Measurements from ENCODE around the gene TRAFD1. TPM values are rescaled to one million over a fixed set of nuclear protein-coding genes. Genes with fewer than 3 reads are reported as not detected.
"Not testable (repeated sequence)": the region's sequence is repeated elsewhere in the genome, so short reads cannot be mapped to it uniquely, and the experiment has no call there.

TRAFD1 gene
- total RNA-seq, 4 donors from 2014 or later, result 8.9 to 17.7 (median 14.5) TPM

GRCh38 chr12:112096070-112096469 lies 29.3 kb upstream of the TRAFD1 start:
- Histone ChIP-seq H3K9me3 (no peaks in the 10 kb centered on the region), H3K27me3 (no peaks in the 10 kb centered on the region), H3K27ac (peak overlapping the region in 2 of 4 donors; percentile 0 to 42), H3K36me3 (peaks cover 0 to 36% of the 10 kb centered on the region in 2 donors), H3K4me1 (peaks cover 0 to 10% of the 10 kb centered on the region in 2 donors), H3K4me3 (no peak overlapping the region)
- TF ChIP-seq CTCF (IDR thresholded peaks at IDR 0.05 in 4 of 5, conservative IDR thresholded peaks at IDR 0.05 in 1 of 5), result no peak
- no peak for TF ChIP-seq POLR2A (IDR thresholded peaks at IDR 0.05)
- in situ Hi-C loops (cut with MboI; ENCODE audit: low sequenced_read_pairs in 4 of 4), result no loop called here
- intact Hi-C loops (cut with DNase I; ENCODE audit: low total_unique reads), result no loop called here
- no peak for DNase-seq
- no peak for ATAC-seq

GRCh38 chr12:112096667-112097066 lies 28.7 kb upstream of the TRAFD1 start:
- TF ChIP-seq CTCF (IDR thresholded peaks at IDR 0.05 in 4 of 5, conservative IDR thresholded peaks at IDR 0.05 in 1 of 5), result no peak
- no peak overlapping the region for H3K4me3 ChIP-seq

GRCh38 chr12:112097641-112098040 lies 27.7 kb upstream of the TRAFD1 start:
- H3K4me1 ChIP-seq, result peaks cover 0 to 10% of the 10 kb centered on the region in 2 donors
- H3K27ac ChIP-seq, result no peak overlapping the region
- intact Hi-C loops (cut with DNase I; ENCODE audit: low total_unique reads), result no loop called here
- DNase-seq (no peak), ATAC-seq (no peak)
- no peak for TF ChIP-seq POLR2A (IDR thresholded peaks at IDR 0.05)
- no peak for TF ChIP-seq CTCF (IDR thresholded peaks at IDR 0.05 in 4 of 5, conservative IDR thresholded peaks at IDR 0.05 in 1 of 5)
- no peak overlapping the region for H3K4me3 ChIP-seq
- H3K36me3 ChIP-seq, result peaks cover 0 to 26% of the 10 kb centered on the region in 2 donors
- H3K27me3 ChIP-seq, result no peaks in the 10 kb centered on the region
- in situ Hi-C loops (cut with MboI; ENCODE audit: low sequenced_read_pairs in 4 of 4), result no loop called here
- no peaks in the 10 kb centered on the region for H3K9me3 ChIP-seq

More at GRCh38 chr12:112096667-112097066, 28.7 kb upstream of the TRAFD1 start:
- no peak for ATAC-seq
- in situ Hi-C loops (cut with MboI; ENCODE audit: low sequenced_read_pairs in 4 of 4) (no loop called here), intact Hi-C loops (cut with DNase I; ENCODE audit: low total_unique reads) (no loop called here)
- no peak for DNase-seq
- Histone ChIP-seq H3K9me3 (no peaks in the 10 kb centered on the region), H3K36me3 (peaks cover 0 to 36% of the 10 kb centered on the region in 2 donors), H3K27me3 (no peaks in the 10 kb centered on the region), H3K4me1 (peaks cover 0 to 10% of the 10 kb centered on the region in 2 donors), H3K27ac (peak overlapping the region in 2 of 4 donors; percentile 0 to 42)

GRCh38 chr12:112100500-112100899 lies 24.9 kb upstream of the TRAFD1 start:
- H3K4me3 ChIP-seq, H3K27me3 ChIP-seq, ATAC-seq, DNase-seq, H3K9me3 ChIP-seq, H3K27ac ChIP-seq: not testable (repeated sequence)
- Histone ChIP-seq H3K4me1 (peaks cover 27 to 33% of the 10 kb centered on the region in 2 donors), H3K36me3 (peaks cover 0 to 23% of the 10 kb centered on the region in 2 donors)
- in situ Hi-C loops (cut with MboI; ENCODE audit: low sequenced_read_pairs in 4 of 4), result loop anchor here in 1 of 4 donors (25.0 kb wide), 1 partner anchor 312 kb away; the partner anchor contains the start of genes PTPN11 and RPL6
- intact Hi-C loops (cut with DNase I; ENCODE audit: low total_unique reads), result loop anchor here (10.0 kb wide), 1 partner anchor 156 kb away; no protein-coding TSS in a partner anchor

GRCh38 chr12:112102127-112102526 lies 23.2 kb upstream of the TRAFD1 start:
- H3K27ac ChIP-seq, result no peak overlapping the region
- in situ Hi-C loops (cut with MboI; ENCODE audit: low sequenced_read_pairs in 4 of 4) (loop anchor here in 1 of 4 donors (25.0 kb wide), 1 partner anchor 310 kb away; the partner anchor contains the start of genes PTPN11 and RPL6), intact Hi-C loops (cut with DNase I; ENCODE audit: low total_unique reads) (loop anchor here (10.0 kb wide), 1 partner anchor 157 kb away; no protein-coding TSS in a partner anchor)
- H3K27me3 ChIP-seq, result no peaks in the 10 kb centered on the region
- H3K4me1 ChIP-seq, result peaks cover 39 to 43% of the 10 kb centered on the region in 2 donors
- H3K9me3 ChIP-seq, result no peaks in the 10 kb centered on the region
- TF ChIP-seq CTCF (IDR thresholded peaks at IDR 0.05 in 4 of 5, conservative IDR thresholded peaks at IDR 0.05 in 1 of 5), result no peak
- no peak for TF ChIP-seq POLR2A (IDR thresholded peaks at IDR 0.05)
- peaks cover 0 to 23% of the 10 kb centered on the region in 2 donors for H3K36me3 ChIP-seq
- no peak overlapping the region for H3K4me3 ChIP-seq
- DNase-seq (no peak), ATAC-seq (no peak)

GRCh38 chr12:112102746-112103145 lies 22.6 kb upstream of the TRAFD1 start:
- intact Hi-C loops (cut with DNase I; ENCODE audit: low total_unique reads), result loop anchor here (10.0 kb wide), 1 partner anchor 158 kb away; no protein-coding TSS in a partner anchor
- H3K4me3 ChIP-seq, ATAC-seq, H3K27me3 ChIP-seq, DNase-seq, H3K9me3 ChIP-seq: not testable (repeated sequence)
- peak overlapping the region in 1 of 4 donors; percentile 25 for H3K27ac ChIP-seq
- H3K4me1 ChIP-seq, result peaks cover 45 to 49% of the 10 kb centered on the region in 2 donors
- in situ Hi-C loops (cut with MboI; ENCODE audit: low sequenced_read_pairs in 4 of 4), result loop anchor here in 1 of 4 donors (25.0 kb wide), 1 partner anchor 310 kb away; the partner anchor contains the start of genes PTPN11 and RPL6
- H3K36me3 ChIP-seq, result peaks cover 0 to 23% of the 10 kb centered on the region in 2 donors
